NCI-H187 treated with DMSO at 0.1 percent for 48 hours (cell line): ENCODE measurements around the gene A4GALT.
A peak's percentile ranks its signal among the peaks of the same experiment; 100 is the strongest.
"Not testable (repeated sequence)": the region's sequence is repeated elsewhere in the genome, so short reads cannot be mapped to it uniquely, and the experiment has no call there.

Experiments
- DNase-seq: peaks from one replicate; lab custom pipeline; 2025; lab: John Stamatoyannopoulos, UW

Gene A4GALT

GRCh38 chr22:42682113-42682851 lies 38.4 kb downstream of the A4GALT start:
- DNase-seq: no peak

GRCh38 chr22:42680648-42681047 lies 40.0 kb downstream of the A4GALT start:
- DNase-seq: no peak

GRCh38 chr22:42679691-42680090 lies 41.0 kb downstream of the A4GALT start:
- no peak for DNase-seq

GRCh38 chr22:42678894-42679293 lies 41.8 kb downstream of the A4GALT start:
- DNase-seq: no peak

- DNase-seq: not testable (repeated sequence)
Observed at GRCh38 chr22:42677936-42678335, 42.7 kb downstream of the A4GALT start.

- DNase-seq: no peak
Observed at GRCh38 chr22:42676059-42676607, 44.5 kb downstream of the A4GALT start.

GRCh38 chr22:42673898-42674401 lies 46.7 kb downstream of the A4GALT start:
- no peak for DNase-seq

- not testable (repeated sequence) for DNase-seq
Observed at GRCh38 chr22:42673071-42673470, 47.6 kb downstream of the A4GALT start.

GRCh38 chr22:42670921-42671709 lies 49.6 kb downstream of the A4GALT start:
- no peak for DNase-seq

GRCh38 chr22:42670046-42670445 lies 50.6 kb downstream of the A4GALT start:
- DNase-seq: no peak

GRCh38 chr22:42666393-42666792 lies 54.3 kb downstream of the A4GALT start:
- DNase-seq: not testable (repeated sequence)

- DNase-seq: no peak
Observed at GRCh38 chr22:42664976-42665831, 55.5 kb downstream of the A4GALT start.

- peak; percentile 6 for DNase-seq
Observed at GRCh38 chr22:42661985-42662831, 58.5 kb downstream of the A4GALT start.

GRCh38 chr22:42656578-42656977 lies 64.1 kb downstream of the A4GALT start:
- no peak for DNase-seq

- peak; percentile 79 for DNase-seq
Observed at GRCh38 chr22:42655693-42656092, 65.0 kb downstream of the A4GALT start.

- DNase-seq: no peak
Observed at GRCh38 chr22:42654436-42655073, 66.1 kb downstream of the A4GALT start.

GRCh38 chr22:42653999-42654398 lies 66.7 kb downstream of the A4GALT start:
- DNase-seq: no peak

- no peak for DNase-seq
Observed at GRCh38 chr22:42651134-42651533, 69.5 kb downstream of the A4GALT start.

GRCh38 chr22:42649246-42650099 lies 71.2 kb downstream of the A4GALT start, which contains the start of gene CYB5R3:
Gene CYB5R3 (minus strand): TSS chr22:42649392. CDS start chr22:42649315, 77 bp downstream.
- DNase-seq: no peak
